GM12891 (cell line): Measurements from ENCODE around the gene PRPF6.

ENCODE experiments used
- POLR2A ChIP-seq: IDR thresholded peaks from 2 replicates; pipeline ENCODE4 v1.6.1; 2011; ENCODE audit warnings: low read depth, low read length, control low read depth
- POLR2AphosphoS5 ChIP-seq: IDR thresholded peaks from 2 replicates; pipeline ENCODE4 v1.6.1; 2011; ENCODE audit warnings: low read depth, low read length, control low read depth
- TAF1 ChIP-seq: IDR thresholded peaks from 2 replicates; pipeline ENCODE4 v1.6.1; 2011; ENCODE audit warnings: low read depth, low read length, control low read depth

- TF ChIP-seq POLR2A (no peak), TAF1 (no peak), POLR2AphosphoS5 (no peak)
Measured at GRCh38 chr20:63947638-63948456, 33.1 kb upstream of the PRPF6 start.
